ENCODE measurements around the gene C7orf25.
A peak's percentile ranks its signal among the peaks of the same experiment; 100 is the strongest.
"Not testable (repeated sequence)": the region's sequence is repeated elsewhere in the genome, so short reads cannot be mapped to it uniquely, and the experiment has no call there.

Gene C7orf25

DNA sequence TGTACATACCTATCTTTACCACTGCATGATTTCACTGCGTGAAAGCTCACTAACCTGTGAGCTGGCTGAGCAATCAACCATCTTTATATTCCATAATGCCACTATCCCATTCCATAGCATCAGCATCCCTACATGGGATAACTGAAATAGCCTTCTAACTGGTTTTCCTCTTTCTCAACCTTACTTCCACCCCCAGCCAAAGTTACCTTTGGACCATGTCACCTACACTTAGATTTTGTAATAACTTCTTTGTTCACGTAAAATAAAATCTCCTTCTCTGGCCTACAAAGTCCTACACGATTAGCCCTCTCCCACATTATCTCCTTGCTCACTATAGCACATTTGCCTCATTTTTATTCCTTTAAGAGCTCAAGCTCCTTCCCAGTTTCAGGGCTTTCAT is 17.6 kb upstream of the C7orf25 start:
- no peak for DNase-seq (ENCODE audit: low read depth in 2 of 2)

DNA sequence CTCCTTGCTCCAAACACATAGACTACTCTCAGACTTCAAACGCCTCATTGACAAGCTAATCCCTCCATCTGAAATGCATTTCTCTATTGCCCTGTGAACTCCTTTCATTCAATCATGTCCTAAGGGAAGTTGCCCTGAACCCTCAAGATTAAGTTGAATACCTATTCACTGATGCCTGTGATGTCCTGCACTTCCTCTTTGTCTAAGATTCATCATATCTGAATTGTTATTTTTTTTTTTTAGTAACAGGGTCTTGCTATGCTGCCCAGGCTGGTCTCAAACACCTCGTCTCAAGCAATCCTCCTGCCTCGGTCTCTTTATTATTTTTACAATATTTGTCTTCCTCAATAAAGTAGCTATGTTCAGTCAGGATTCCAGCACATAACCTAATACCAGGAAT is 16.9 kb upstream of the C7orf25 start:
- DNase-seq (ENCODE audit: low read depth in 2 of 2): no peak

DNA sequence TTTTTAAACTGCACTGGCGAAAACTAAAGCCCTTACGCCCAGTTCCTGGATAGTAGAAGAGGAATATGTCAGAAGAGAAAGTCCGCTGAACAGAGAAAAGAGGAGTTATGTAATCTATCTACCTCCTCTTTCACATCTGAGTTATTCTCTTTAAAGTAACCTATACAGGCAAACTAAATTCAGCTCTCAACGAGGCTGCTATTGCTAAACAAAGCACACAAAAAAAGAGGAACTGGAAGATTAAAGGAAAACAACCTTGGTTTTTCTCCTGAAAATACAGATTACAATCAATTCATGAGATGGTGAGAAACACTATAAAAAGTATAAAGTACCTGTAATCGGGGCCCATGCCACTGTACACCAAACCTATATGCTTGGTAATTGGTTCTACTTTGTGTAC is 14.3 kb upstream of the C7orf25 start:
- no peak for DNase-seq (ENCODE audit: low read depth in 2 of 2)

DNA sequence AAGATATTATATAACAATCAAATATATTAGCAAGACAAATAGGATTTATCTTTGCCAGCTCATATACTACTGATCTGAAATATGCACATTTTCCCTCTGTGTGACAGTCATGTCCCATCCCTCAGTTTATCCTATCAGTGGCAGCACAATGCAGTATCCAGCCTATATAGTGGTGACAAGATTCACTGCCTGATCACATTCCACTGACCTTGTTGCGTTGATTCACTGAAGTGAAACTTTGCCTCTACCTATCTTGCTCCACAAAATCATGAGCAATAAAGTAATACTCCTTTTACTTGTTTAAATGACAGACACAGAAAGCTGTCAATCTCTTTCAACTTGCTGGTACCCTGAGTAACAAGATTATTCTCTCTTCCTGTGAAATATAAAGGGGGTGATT is 13.8 kb upstream of the C7orf25 start:
- no peak for DNase-seq (ENCODE audit: low read depth in 2 of 2)

DNA sequence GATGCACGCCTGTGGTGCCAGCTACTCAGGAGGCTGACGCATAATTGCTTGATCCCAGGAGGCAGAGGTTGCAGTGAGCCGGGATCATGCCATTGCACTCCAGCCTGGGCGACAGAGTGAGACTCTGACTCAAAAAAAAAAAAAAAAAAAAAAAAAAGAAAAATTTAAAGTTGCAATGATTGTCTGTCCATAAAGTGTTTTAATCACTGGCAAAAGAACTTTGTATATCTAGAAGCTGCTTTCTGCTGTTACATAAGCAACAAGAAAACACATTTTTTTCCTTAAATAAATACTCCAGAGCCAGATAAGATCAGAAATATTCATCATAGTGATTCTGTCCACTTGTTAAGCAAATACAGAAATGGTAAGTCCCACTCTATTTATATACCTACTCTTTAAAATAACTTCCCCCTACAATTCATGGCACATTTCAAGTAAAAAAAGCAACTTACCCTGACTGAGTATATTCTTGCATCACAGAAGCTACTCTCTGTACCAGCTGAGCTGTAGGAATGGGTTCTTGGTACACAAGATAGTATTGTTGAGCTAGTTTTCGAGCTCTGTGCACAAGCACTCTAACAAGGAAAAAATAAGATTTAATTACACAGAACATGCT is 12.5 kb upstream of the C7orf25 start:
- no peak for DNase-seq (ENCODE audit: low read depth in 2 of 2)

DNA sequence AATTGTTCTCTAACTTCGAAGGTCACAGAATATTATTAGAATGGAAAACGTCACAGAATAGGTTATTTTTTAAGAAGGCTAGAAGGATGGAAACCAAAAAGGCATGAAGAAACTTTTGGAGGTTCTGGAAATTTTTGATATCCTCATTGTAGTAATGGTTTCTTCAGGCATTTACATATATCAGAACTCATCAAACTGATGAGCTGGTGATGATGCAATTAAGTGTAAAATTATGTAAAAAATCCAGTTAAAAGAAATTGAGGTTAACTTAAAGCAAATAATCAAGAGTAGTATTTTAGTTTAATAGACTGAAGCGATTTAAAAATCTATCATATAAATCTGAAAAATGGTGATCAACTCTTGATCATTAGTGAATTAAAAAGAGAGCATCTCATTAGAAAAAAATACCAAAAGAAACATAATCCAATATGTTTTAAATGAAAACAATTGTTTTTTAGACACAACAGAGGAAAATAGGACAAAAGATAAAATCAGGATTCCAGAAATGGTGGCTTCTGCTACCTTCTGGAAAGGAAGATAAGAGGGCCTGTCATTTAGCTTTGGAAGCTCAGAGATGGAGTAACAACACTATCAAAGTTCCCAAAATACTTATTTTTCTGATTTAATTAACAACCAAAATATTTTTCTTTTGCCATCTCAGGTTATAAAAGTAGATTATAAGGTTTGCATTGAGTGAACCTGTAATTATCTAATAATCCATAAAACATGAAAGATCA is 10.3 kb upstream of the C7orf25 start:
- DNase-seq (ENCODE audit: low read depth in 2 of 2): no peak

DNA sequence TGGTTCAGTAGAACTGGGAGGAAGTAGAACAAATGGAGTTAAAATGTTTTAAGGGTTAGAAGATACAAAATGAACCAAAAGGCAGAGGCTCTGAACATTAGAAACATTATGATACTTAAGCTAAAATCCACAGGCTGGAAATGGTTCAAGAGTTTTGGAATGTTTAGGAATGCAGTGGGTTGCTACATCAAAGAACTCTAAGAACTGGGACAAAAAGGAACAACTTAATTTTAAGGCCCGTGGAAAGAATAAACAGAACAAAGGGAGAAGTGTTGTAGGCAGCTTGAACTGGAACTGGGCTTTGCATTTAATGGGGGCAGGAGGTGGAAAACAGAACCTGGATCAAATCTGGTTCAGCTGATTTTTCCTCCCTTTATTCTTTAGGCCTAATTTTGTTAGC is 3.5 kb upstream of the C7orf25 start:
- no peak for DNase-seq (ENCODE audit: low read depth in 2 of 2)

DNA sequence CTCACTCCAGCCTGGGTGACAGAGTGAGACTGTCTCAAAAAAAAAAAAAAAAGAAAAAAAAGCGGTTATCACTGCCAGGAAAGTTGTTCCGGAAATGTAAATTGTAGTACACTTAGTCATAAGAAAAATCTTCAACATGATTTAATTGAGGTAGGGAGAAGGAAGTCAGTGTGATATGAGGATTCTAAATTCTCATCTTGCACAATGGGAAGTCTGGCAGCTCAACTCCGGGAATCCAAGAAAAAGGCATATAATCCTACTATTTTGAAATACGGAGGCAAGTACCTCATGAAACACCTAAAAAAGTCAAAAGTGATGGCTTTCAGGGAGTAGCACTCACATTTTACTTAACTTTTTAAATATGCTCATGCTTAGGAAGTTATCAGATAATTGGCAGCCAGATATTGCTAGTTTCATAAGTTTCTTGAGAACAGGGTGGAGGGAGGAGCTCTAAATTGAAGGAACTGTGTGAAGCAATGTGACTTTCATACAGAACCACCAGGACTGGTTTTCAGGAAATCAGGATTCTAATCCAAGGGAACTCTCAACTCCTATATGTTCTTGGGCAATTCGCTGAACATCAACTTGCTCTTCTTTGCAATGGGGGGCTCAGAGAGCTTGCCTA is 2.7 kb upstream of the C7orf25 start:
- DNase-seq (ENCODE audit: low read depth in 2 of 2): peak; percentile 50 to 59

DNA sequence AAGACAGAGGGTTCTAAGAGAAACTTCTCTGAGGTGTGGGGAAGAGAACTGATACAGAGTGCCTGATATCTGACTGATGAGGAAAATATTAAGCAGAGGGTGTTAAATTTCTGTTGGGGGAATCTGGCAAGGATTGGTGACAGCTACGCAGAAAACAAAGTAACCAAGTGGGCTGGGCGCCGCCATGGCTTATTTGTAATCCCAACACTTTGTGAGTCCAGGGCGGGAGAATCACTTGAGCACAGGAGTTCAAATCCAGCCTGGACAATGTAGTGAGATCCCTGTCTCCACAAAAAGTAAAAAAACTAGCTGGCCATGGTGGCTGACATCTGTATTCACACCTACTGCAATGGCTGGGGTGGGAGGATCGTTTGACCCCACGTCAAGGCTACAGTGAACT is 2.1 kb upstream of the C7orf25 start:
- no peak for DNase-seq (ENCODE audit: low read depth in 2 of 2)

DNA sequence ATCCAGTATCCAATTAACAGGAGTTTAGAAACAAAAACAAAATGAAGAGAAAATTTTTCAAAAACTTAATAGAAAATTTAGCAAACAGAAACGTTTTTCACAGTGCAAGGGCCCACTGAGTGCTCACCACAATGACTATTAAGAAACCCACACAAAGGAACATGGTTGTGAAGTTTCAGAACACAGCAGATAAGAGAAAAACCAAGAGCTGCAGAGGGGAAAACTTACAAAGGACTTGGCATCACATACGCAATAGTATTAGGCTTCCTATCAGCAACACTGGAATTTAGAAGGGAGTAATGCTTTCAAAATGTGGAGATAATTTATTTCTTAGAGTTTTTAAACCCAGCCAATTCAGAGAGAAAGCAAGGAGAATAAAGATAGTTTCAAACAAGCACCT is 1.7 kb upstream of the C7orf25 start:
- DNase-seq (ENCODE audit: low read depth in 2 of 2): no peak

DNA sequence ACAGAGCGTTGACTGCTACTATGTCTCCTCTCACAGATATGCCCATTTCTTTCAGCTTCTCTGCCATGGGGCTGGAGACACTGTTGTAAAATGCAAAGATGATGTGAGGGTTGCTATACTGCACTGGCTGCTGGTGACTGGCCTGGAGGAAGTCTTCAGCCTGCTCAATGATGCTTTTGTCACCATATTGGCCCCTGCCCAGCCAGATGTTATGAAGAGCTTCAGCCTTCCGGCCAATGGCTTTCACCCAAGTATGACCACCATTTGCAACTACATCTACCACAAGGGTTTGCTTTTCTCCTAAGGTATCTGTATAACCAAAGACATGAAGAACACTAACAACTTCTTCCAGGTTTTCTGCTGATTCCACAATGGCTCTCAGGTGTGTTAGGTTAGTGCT is 1.6 kb downstream of the C7orf25 start:
- no peak for DNase-seq (ENCODE audit: low read depth in 2 of 2)

DNA sequence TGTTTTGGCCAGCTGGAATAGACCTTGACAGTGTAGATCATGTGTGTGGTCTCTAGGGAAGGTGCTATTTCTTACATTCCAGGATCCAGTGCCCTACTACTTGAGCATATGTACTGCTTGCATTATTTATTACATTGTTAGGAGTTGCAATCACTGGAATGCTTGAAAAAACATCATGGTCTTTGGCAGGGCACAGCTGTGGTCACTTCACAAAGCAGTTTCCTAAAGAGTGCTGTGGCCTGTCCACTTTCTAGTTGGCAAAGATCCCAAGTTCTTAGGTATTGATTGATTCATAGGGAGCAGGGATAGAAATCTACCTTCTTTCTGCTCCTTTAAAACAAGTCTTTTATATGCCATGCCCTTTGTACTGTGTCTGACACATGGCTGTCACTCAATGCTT is 4.6 kb downstream of the C7orf25 start:
- no peak for DNase-seq (ENCODE audit: low read depth in 2 of 2)

DNA sequence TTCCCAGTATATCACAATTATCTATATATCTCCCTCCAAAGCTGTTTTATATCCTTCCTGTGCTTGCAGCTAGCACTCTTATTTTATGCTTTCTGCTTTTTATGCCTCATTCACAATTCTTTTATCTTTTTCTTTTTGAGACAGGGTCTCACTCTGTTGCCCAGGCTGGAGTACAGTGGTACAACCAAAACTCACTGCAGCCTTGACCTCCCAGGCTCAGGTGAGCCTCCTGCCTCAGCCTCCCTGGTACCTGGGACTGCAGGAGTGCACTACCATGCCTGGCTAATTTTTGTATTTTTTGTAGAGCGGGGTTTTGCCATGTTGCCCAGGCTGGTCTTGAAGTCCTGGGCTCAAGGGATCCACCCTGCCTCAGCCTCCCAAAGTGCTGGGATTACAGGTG is 5.7 kb downstream of the C7orf25 start:
- DNase-seq (ENCODE audit: low read depth in 2 of 2): no peak

DNA sequence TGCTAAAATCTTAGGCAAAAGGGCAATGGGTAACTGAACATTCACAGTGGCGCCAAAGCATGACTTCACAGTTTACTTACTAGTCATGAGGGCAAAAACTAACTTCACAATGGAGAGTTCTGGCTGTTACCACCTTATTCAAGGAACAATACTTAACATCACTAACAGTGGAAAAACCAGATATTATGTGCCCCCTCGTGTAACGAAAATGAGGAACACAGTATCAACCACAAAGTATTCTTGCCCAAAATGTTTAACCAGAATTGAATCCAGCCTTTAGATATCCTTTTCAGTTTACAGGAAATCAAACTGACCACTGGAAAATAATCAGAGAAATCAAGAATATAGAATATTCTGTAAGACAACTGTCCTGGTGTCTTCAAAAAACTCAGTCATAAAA is 9.5 kb downstream of the C7orf25 start:
- no peak for DNase-seq (ENCODE audit: low read depth in 2 of 2)

DNA sequence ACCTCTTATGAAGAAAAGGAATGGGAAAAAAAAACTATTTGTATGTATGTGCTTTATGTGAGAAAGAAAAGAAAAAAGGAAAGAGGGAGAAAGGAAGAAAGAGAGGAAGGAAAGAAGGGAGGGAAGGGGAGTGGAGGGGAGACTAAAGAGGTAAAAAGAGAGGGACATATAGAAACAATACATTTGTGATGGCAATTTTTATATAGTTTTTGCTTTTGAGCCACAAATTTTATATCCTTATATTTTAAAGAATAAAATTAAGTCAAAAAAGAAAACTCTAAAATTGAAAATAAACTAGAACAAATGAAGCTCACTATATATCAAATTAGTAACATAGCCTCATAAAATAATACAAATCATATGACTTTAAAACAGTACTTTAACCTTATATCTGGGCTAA is 11.0 kb downstream of the C7orf25 start:
- no peak for DNase-seq (ENCODE audit: low read depth in 2 of 2)

DNA sequence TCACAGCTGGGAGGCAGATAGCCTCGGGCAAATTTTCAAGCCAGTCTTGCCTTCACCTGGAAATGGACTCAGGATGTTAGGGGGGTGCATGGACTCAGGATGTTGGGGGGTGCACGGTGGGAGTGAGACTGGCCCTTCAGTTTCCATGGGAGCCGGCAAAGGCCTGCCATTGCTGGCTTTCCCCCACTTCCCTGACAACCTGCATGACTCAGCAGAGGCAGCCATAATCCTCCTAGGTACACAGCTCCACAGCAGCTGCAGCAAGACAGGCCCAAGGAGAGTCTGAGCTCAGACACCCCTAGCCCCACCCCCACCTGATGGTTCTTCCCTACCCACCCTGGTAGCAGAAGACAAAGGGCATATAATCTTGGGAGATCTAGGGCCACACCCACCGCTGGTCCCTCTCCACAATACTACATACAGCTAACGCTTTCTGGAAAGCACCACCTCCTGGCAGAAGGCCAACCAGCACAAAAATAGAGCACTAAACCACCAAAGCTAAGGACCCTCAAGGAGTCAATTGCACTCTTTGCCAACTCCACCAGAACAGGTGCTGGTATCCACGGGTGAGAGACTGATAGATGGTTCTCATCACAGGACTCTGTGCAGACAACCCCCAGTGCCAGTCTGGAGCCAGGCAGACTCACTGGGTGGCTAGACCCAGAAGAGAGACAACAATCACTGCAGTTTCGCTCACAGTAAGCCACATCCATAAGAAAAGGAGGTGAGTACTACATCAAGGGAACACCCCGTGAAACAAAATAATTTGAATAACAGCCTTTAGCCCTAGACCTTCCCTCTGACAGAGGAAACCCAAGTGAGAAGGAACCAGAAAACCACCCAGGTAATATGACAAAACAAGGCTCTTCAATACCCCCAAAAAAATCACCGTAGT is 18.3 kb downstream of the C7orf25 start:
- DNase-seq (ENCODE audit: low read depth in 2 of 2): no peak

DNA sequence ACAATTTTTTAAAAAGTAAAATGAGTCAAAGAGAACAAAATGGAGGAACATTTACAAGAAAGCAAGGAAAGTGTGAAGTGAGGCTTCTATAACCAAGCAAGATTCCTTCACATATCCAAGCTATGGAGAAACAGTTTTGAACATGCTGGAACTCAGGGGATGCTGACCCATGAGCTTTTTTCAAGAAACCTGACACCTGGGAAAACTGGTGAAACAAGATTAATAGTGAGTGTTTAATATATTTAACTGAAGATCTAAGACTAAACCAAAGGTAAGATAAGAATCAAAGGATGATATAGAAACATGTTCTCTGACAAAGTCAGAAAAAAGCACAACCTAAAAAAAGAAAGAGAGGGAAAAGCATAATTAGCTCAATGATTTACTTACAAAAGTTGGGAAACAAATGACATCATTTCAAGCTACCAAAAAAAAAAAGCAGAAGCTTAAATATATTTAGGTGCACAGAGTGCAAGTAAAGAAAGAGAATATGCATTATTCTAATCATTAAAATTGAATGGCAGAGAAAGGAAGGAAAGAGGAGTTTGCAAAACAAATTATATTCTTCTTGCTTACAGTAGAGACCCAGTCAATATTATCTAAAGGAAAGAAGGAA is 24.9 kb downstream of the C7orf25 start:
- DNase-seq (ENCODE audit: low read depth in 2 of 2): no peak

DNA sequence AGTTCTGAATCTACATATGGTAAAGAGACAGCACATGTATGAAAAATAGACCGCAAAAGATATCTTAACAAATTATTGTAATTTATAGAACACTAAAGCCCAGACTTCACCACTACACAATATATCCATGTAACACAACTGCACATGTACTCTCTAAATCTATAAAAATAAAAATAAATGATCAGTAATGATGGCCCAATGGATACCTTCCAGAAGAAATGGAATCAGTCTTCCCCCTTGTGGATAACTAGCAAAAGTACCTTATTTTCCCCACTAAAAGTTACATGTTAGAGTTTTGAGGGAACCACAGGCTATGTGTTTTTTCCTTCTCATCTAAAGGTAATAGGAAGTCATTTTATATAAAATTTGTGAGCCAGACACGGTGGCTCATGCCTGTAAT is 25.7 kb downstream of the C7orf25 start:
- no peak for DNase-seq (ENCODE audit: low read depth in 2 of 2)

DNA sequence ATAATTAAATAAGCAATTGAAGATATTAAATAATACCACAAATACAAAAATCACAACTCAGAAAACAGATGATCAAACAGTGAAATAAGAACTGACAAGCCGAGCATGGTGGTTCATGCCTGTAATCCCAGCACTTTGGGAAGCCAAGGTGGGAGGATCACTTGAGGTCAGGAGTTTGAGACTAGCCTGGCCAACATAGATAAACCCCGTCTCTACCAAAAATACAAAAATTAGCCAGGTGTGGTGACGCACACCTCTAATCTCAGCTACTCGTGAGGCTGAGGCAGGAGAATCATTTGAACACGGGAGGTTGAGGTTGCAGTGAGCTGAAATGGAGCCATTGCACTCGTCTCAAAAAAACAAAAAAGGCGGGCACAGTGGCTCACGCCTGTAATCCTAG is 26.7 kb downstream of the C7orf25 start:
- not testable (repeated sequence) for DNase-seq (ENCODE audit: low read depth in 2 of 2)

DNA sequence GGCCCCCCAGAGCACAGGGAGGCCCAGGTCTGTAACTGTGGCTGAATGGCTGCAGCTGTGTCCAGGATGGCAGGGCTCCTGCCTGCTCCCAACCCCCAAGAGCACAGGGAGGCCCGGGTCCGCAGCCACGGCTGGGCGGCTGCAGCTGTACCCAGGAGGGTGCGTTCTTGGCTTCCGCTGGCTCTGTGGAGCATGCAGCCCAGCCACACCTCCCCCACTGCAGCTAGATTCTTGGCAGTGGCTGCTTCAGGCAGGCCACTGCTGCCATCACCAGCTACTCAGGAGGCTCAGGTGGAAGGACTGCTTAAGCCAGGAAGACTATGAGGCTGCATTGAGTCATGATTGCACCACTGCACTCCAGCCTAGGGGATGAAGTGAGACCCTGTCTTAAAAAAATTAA is 27.9 kb downstream of the C7orf25 start:
- no peak for DNase-seq (ENCODE audit: low read depth in 2 of 2)

DNA sequence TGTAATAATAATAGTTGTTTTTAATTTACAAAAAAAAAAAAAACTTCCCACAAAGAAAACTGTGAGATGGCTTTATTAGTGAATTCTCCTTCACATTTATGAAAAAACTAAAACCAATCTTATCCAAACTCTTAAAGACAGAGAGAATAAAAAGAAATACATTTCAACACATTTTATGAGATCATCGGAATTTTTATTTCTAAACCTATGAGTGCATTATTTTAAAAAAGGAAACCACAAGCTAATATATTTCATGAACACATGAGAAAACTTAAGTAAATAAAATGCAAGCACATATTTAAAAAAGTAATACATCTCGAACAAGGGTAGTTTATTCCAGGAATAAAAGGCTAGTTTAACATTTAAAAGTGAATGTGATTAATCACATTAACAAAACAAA is 31.5 kb downstream of the C7orf25 start:
- DNase-seq (ENCODE audit: low read depth in 2 of 2): no peak

DNA sequence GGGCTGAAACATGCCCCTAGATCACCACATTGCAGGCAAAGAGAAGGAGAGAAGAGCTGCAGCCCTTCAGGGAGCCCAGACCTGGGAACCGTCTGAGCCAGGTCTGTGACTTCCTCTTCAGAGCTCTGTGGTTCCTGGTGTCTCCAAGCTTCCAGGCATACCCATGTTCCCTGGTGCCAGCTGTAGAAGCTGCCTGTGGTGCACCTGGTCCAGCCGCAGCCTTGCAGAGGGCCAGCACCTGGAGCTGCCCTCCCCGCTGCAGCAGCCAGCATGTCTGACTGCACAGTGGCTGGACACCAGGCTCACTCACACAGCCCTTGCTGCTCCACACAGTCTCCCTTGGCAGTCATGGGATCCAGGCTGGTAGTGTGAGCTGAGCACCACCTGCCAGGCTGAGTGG is 33.6 kb downstream of the C7orf25 start:
- DNase-seq (ENCODE audit: low read depth in 2 of 2): no peak
